Kidney (tissue), 14 donors: Measurements from ENCODE around the gene ANKFY1. TPM values are rescaled to one million over a fixed set of nuclear protein-coding genes. Genes with fewer than 3 reads are reported as not detected.

ENCODE experiments used
- DNase-seq, 5 donors: peaks; one replicate each; pipeline ENCODE4 v3.0.0-alpha.2; 2013 to 2020
- FAIRE-seq: peaks from 2 replicates; lab custom pipeline; 2012; peaks lifted over from hg19 to GRCh38; lab: Jason Lieb, UNC
- H3K27ac ChIP-seq, 2 donors: one replicate each; pipeline ENCODE4 v1.7.0; 2013; ENCODE audit warnings: low read depth in 2 of 2, low read length in 2 of 2, inconsistent platforms in 1 of 2
- H3K27me3 ChIP-seq: one replicate; pipeline ENCODE4 v1.7.1; 2013; ENCODE audit warnings: low read length, inconsistent platforms; ENCODE audit not compliant: control insufficient read depth, insufficient read depth
- H3K36me3 ChIP-seq, 3 donors: one replicate each; pipeline versions ENCODE4 v1.7.0 to v1.7.1; 2013; ENCODE audit warnings: low read length in 3 of 3, control low read depth in 1 of 3, inconsistent platforms in 1 of 3; ENCODE audit not compliant: insufficient read depth in 3 of 3, control insufficient read depth in 2 of 3
- H3K4me1 ChIP-seq, 3 donors: one replicate each; pipeline versions ENCODE4 v1.7.0 to v1.7.1; 2013; ENCODE audit warnings: low read length in 3 of 3, inconsistent platforms in 1 of 3, low read depth in 1 of 3; ENCODE audit not compliant: control insufficient read depth in 2 of 3, insufficient read depth in 2 of 3
- H3K4me3 ChIP-seq, 3 donors: one replicate each; pipeline versions ENCODE4 v1.7.0 to v1.8.1; 2013; ENCODE audit warnings: low read length in 3 of 3, control low read depth in 1 of 3, inconsistent platforms in 1 of 3
- H3K9ac ChIP-seq, 3 donors: one replicate each; pipeline versions ENCODE4 v1.7.0 to v1.7.1; 2013; ENCODE audit warnings: low read length in 3 of 3, control low read depth in 1 of 3, inconsistent platforms in 1 of 3
- H3K9me3 ChIP-seq, 3 donors: one replicate each; pipeline versions ENCODE4 v1.7.0 to v1.7.1; 2013; ENCODE audit warnings: low read length in 3 of 3, control low read depth in 1 of 3, inconsistent platforms in 1 of 3; ENCODE audit not compliant: control insufficient read depth in 2 of 3, insufficient read depth in 1 of 3
- intact Hi-C: fragments of 100-400 bp; cut with DNase I; formaldehyde crosslinking; loops from one replicate; pipeline ENCODE4 v1.11.1; 2022
- polyA plus RNA-seq: library from polyadenylated mRNA; stranded (reverse); fragments of 350-450 nt; fragmentation: Illumina TruSeq; extraction: RNeasy Lipid Tissue Mini Kit (QIAGEN cat#74804); gene quantifications from one replicate; pipeline ENCODE4 v1.2.3, GENCODE V29; 2014; ENCODE audit warnings: low read depth, low replicate concordance; ENCODE audit not compliant: insufficient read depth
- total RNA-seq: library from RNA; stranded (reverse); fragmentation: NEBNext Ultra II Directional; extraction: Animal tissue kit (Norgen Biotek cat#: 25700); gene quantifications from one replicate; pipeline ENCODE4 v1.2.1, GENCODE V29; 2021
- TF ChIP-seq, protein P1 (sequence below): IDR thresholded peaks from 3 replicates; pipeline ENCODE4 v1.5.1; 2012; ENCODE audit warnings: mild to moderate bottlenecking, moderate library complexity, borderline replicate concordance; ENCODE audit not compliant: insufficient read depth; ENCODE audit errors: extremely low read depth
- donor health status: control.
- donor health status: control.
- donor health status: control.
- donor health status: control.
- donor health status: control.
- donor health status: DM: yes; HTN: yes; CAD: no.
- donor health status: Normal renal cell carcinoma (clear cell type).

Gene ANKFY1
- total and polyA plus RNA-seq, 2 donors from 2014 or later = 10.9 to 61.7 TPM

DNA sequence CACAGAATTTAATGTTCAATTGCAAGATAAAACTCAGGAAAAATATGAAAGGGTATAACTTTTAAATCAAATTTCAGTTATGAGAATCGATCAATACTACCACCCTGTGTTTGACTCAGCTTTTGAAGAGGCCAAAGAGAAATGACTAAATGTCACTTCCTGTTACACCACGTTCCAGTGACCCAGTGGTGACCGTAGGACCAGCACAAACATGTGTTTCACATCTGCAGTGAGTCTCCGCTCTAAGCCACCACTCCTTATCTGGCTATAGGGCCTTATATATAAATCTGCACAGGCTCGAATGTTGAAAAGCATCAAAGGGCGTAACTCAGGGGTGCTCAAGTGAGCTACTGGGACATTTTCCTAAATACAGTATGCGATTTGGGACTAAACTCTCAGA, 84.7 kb downstream of the ANKFY1 start:
- FAIRE-seq = no peak

DNA sequence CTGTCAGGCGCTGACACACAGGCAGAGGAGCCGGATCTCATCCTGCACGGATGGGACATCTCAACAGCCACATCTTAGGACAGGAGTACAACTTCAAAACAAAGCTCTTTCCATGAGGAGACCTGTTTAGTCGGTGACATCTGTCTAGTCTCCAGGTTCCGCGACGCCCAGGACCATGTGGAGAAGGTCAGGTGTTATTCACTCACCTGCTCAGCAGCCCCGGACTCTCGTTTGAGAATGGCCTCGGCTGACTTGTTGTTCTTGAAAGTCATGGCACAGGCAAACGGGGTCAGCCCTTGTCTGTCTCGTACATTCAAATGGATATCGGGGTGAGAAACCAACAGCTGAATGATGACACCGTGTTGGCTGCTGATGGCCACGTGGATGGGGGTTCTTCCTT, 85.1 kb downstream of the ANKFY1 start:
- DNase-seq (no peak), FAIRE-seq (no peak)
- TF ChIP-seq, protein P1, sequence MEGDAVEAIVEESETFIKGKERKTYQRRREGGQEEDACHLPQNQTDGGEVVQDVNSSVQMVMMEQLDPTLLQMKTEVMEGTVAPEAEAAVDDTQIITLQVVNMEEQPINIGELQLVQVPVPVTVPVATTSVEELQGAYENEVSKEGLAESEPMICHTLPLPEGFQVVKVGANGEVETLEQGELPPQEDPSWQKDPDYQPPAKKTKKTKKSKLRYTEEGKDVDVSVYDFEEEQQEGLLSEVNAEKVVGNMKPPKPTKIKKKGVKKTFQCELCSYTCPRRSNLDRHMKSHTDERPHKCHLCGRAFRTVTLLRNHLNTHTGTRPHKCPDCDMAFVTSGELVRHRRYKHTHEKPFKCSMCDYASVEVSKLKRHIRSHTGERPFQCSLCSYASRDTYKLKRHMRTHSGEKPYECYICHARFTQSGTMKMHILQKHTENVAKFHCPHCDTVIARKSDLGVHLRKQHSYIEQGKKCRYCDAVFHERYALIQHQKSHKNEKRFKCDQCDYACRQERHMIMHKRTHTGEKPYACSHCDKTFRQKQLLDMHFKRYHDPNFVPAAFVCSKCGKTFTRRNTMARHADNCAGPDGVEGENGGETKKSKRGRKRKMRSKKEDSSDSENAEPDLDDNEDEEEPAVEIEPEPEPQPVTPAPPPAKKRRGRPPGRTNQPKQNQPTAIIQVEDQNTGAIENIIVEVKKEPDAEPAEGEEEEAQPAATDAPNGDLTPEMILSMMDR = no peak

More for the DNA sequence above, 84.7 kb downstream of the ANKFY1 start:
- Histone ChIP-seq H3K4me3 (no peak overlapping the region), H3K27ac (no peak overlapping the region), H3K9me3 (no peaks in the 10 kb centered on the region), H3K4me1 (no peaks in the 10 kb centered on the region), H3K9ac (no peak overlapping the region), H3K36me3 (peaks cover 6 to 79% (median 53%) of the 10 kb centered on the region in 3 donors), H3K27me3 (no peaks in the 10 kb centered on the region)
- intact Hi-C loops = no loop called here
- no peak for DNase-seq
- TF ChIP-seq, protein P1 = no peak

DNA sequence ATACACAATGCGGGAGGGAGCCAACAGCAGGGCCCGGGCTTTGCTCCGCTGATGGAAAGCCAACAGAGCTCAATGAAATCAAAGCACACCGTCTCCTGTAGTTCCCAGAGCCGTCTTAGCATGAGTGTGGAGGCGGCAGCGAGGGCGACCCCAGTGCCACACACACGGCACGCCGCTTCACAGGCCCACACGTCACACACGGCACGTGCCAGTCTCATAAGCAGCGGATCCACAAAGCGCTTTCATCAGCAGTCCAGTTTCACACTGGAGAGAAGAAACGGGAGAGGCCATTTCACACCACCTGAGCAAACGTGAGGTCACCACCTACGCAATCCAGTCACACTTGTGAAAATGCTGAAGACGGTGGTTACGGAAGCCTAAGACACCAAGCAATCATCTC, 86.0 kb downstream of the ANKFY1 start:
- DNase-seq (no peak), FAIRE-seq (no peak)
- Histone ChIP-seq H3K4me3 (no peak overlapping the region), H3K4me1 (no peaks in the 10 kb centered on the region), H3K36me3 (peaks cover 6 to 77% (median 56%) of the 10 kb centered on the region in 3 donors), H3K9ac (no peak overlapping the region), H3K9me3 (no peaks in the 10 kb centered on the region), H3K27me3 (no peaks in the 10 kb centered on the region), H3K27ac (no peak overlapping the region)
- TF ChIP-seq, protein P1 = no peak
- intact Hi-C loops = no loop called here

More for the DNA sequence above, 85.1 kb downstream of the ANKFY1 start:
- Histone ChIP-seq H3K27ac (no peak overlapping the region), H3K4me1 (no peaks in the 10 kb centered on the region), H3K4me3 (no peak overlapping the region), H3K9ac (no peak overlapping the region), H3K27me3 (no peaks in the 10 kb centered on the region), H3K36me3 (peaks cover 6 to 79% (median 56%) of the 10 kb centered on the region in 3 donors), H3K9me3 (no peaks in the 10 kb centered on the region)
- intact Hi-C loops = no loop called here
